ENCODE measurements around the gene CLIC3. TPM values are rescaled to one million over a fixed set of nuclear protein-coding genes. Genes with fewer than 3 reads are reported as not detected.

Gene CLIC3
- total RNA-seq, 3 donors from 2014 or later (not counting 1 experiment from before 2014, with no cell fraction given): 144 to 286 (median 161) TPM

- Histone ChIP-seq H3K9me3 (ENCODE audit: control insufficient read depth, insufficient read depth, low read length) (no peaks in the 10 kb centered on the region), H3K36me3 (ENCODE audit: control insufficient read depth, insufficient read depth, low read length) (no peaks in the 10 kb centered on the region), H3K4me3 (ENCODE audit: low read length) (no peak overlapping the region), H3K4me1 (ENCODE audit: control insufficient read depth, insufficient read depth, low read length) (peaks cover 63% of the 10 kb centered on the region), H3K27ac (ENCODE audit: low read length) (peak overlapping the region; percentile 42), H3K27me3 (ENCODE audit: control insufficient read depth, insufficient read depth, low read length) (no peaks in the 10 kb centered on the region)
- Mint-ChIP-seq H3K27ac (peak overlapping the region; percentile 76 to 83), H3K4me3 (peak overlapping the region; percentile 70), H3K27me3 (ENCODE audit: low read depth in 2 of 2) (no peaks in the 10 kb centered on the region), H3K4me1 (peaks cover 35 to 46% of the 10 kb centered on the region in 2 donors), H3K36me3 (no peaks in the 10 kb centered on the region), H3K9me3 (no peaks in the 10 kb centered on the region)
- WGBS (ENCODE audit: insufficient coverage): 11% methylated on average over 23 of the region's 23 CpGs
- DNase-seq (peak in 1 of 2 donors; percentile 80), ATAC-seq (peak; percentile 40 to 71 (median 65))
- TF ChIP-seq CTCF (IDR thresholded peaks at IDR 0.05): no peak
- intact Hi-C loops (cut with micrococcal nuclease): no loop called here
These were observed 30.4 kb downstream of the CLIC3 start for GRCh38 chr9:136965771-136966484.

GRCh38 chr9:136964833-136965422 is 31.4 kb downstream of the CLIC3 start:
- H3K27ac ChIP-seq (ENCODE audit: low read length): no peak overlapping the region
- no peak for TF ChIP-seq CTCF (IDR thresholded peaks at IDR 0.05)
- no peaks in the 10 kb centered on the region for H3K36me3 Mint-ChIP-seq

GRCh38 chr9:136964171-136964689 is 32.1 kb downstream of the CLIC3 start:
- Mint-ChIP-seq H3K27me3 (ENCODE audit: low read depth in 2 of 2) (no peaks in the 10 kb centered on the region), H3K4me3 (no peak overlapping the region), H3K27ac (peak overlapping the region in 1 of 2 donors; percentile 22), H3K4me1 (peaks cover 35 to 59% of the 10 kb centered on the region in 2 donors), H3K36me3 (no peaks in the 10 kb centered on the region), H3K9me3 (no peaks in the 10 kb centered on the region)
- Histone ChIP-seq H3K4me1 (ENCODE audit: control insufficient read depth, insufficient read depth, low read length) (peaks cover 80% of the 10 kb centered on the region), H3K4me3 (ENCODE audit: low read length) (no peak overlapping the region), H3K27me3 (ENCODE audit: control insufficient read depth, insufficient read depth, low read length) (no peaks in the 10 kb centered on the region), H3K27ac (ENCODE audit: low read length) (no peak overlapping the region), H3K36me3 (ENCODE audit: control insufficient read depth, insufficient read depth, low read length) (no peaks in the 10 kb centered on the region), H3K9me3 (ENCODE audit: control insufficient read depth, insufficient read depth, low read length) (no peaks in the 10 kb centered on the region)
- TF ChIP-seq CTCF (IDR thresholded peaks at IDR 0.05): no peak
- intact Hi-C loops (cut with micrococcal nuclease): no loop called here
- 81% methylated on average over 22 of the region's 22 CpGs for WGBS (ENCODE audit: insufficient coverage)
- DNase-seq (no peak), ATAC-seq (no peak)

More at GRCh38 chr9:136964833-136965422, 31.4 kb downstream of the CLIC3 start:
- intact Hi-C loops (cut with micrococcal nuclease): no loop called here
- WGBS (ENCODE audit: insufficient coverage): 86% methylated on average over 26 of the region's 26 CpGs
- Histone ChIP-seq H3K27me3 (ENCODE audit: control insufficient read depth, insufficient read depth, low read length) (no peaks in the 10 kb centered on the region), H3K9me3 (ENCODE audit: control insufficient read depth, insufficient read depth, low read length) (no peaks in the 10 kb centered on the region), H3K36me3 (ENCODE audit: control insufficient read depth, insufficient read depth, low read length) (no peaks in the 10 kb centered on the region), H3K4me1 (ENCODE audit: control insufficient read depth, insufficient read depth, low read length) (peaks cover 73% of the 10 kb centered on the region), H3K4me3 (ENCODE audit: low read length) (no peak overlapping the region)
- Mint-ChIP-seq H3K4me3 (peak overlapping the region; percentile 70), H3K4me1 (peaks cover 35 to 53% of the 10 kb centered on the region in 2 donors), H3K9me3 (no peaks in the 10 kb centered on the region), H3K27ac (peak overlapping the region; percentile 22 to 83), H3K27me3 (ENCODE audit: low read depth in 2 of 2) (no peaks in the 10 kb centered on the region)
- DNase-seq (no peak), ATAC-seq (no peak)
